ENCODE results near the gene STAU1.

DNA sequence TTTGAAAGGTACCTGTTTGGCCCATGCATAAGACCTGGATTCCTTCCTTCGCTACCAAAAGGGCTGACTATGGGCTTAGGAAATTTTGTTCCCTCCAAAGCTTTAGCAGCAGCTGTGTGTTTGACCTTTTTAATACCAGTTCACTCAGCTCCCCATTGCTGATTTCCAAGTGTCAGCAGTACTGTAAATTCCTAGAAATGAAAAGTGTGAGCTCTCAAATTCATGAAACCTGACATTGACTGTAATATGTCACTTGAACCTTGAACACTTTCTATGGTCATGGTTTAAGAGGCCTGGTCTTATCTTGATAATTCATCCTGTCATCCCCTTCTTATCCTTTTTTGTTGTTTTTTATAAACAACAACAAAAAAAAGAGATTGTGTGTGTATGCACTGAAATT lies 31.7 kb downstream of the STAU1 start:
- TF ChIP-seq, protein P1, sequence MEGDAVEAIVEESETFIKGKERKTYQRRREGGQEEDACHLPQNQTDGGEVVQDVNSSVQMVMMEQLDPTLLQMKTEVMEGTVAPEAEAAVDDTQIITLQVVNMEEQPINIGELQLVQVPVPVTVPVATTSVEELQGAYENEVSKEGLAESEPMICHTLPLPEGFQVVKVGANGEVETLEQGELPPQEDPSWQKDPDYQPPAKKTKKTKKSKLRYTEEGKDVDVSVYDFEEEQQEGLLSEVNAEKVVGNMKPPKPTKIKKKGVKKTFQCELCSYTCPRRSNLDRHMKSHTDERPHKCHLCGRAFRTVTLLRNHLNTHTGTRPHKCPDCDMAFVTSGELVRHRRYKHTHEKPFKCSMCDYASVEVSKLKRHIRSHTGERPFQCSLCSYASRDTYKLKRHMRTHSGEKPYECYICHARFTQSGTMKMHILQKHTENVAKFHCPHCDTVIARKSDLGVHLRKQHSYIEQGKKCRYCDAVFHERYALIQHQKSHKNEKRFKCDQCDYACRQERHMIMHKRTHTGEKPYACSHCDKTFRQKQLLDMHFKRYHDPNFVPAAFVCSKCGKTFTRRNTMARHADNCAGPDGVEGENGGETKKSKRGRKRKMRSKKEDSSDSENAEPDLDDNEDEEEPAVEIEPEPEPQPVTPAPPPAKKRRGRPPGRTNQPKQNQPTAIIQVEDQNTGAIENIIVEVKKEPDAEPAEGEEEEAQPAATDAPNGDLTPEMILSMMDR (IDR thresholded peaks at IDR 0.05) = no peak
- TF ChIP-seq ZFX (IDR thresholded peaks at IDR 0.05; ENCODE audit: borderline replicate concordance) = no peak

Data from 22Rv1 (cell line).